Measurements from ENCODE around the gene BCL6.

DNA sequence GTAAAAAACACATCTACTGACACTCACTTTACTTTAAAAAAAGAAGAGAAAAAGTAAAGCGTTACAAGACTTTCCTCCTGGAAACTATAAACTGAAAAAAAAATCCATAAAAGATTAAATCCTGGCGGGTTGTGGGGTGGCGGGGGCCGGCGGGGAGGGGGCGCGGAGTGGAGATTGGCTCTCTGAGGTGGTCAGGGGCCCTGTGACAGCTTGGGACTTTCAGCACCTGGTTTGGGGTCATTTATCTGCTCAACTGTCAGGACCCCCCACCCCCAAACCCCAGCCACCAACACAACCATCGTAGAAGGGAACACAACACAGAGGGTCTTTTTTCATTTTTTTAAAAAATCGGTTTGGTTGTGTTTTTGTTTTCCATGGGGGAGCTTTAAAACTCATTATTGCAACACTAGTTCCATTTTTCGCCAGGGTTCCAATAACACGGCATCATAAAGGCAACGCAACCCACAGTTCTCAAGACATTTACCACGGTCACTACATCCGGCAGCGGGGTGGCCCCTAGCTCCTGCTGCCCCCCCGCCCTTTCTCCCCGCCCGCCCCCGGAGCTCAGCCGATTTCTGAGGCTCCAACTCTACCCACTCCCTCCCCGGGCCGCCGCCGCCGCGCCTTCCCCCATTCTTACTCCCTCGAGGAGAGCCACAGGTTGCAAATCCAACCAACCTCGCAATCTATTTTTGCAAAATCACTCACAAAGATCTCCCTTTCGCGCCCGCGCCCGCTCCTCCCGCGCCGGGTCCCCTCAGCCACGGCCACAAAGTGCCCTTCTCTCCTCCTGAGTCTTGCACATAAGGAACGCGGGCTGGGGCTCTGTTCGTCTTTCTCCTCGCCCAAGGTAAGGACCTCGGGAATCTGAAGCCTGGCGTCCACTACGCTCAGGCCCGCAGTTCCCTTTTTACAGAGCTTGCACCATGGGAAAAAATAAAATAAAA, 1.8 kb downstream of the BCL6 start:
- TF ChIP-seq FOXM1 (IDR thresholded peaks at IDR 0.05; ENCODE audit: borderline replicate concordance) (no peak), ZNF384 (IDR thresholded peaks at IDR 0.05) (no peak), BHLHE40 (IDR thresholded peaks at IDR 0.05; ENCODE audit: borderline replicate concordance) (no peak), SP1 (IDR thresholded peaks at IDR 0.05) (no peak), NFRKB (IDR thresholded peaks at IDR 0.05) (no peak), LEF1 (IDR thresholded peaks at IDR 0.05; ENCODE audit: borderline replicate concordance) (no peak), ARNT (IDR thresholded peaks at IDR 0.05) (no peak)
